WERI-Rb-1 (cell line): ENCODE results near the gene PHF14.

Experiments used
- DNase-seq: peaks from one replicate; pipeline ENCODE4 v3.0.0-alpha.2; 2020
- H3K27ac ChIP-seq: fragments of 250-450 bp; sonication (Bioruptor Pico); 2 replicates; pipeline ENCODE4 v1.5.1; 2020; ENCODE audit warnings: mild to moderate bottlenecking, moderate library complexity
- H3K27me3 ChIP-seq: fragments of 250-450 bp; sonication (Bioruptor Pico); 2 replicates; pipeline ENCODE4 v1.5.1; 2021; ENCODE audit warnings: mild to moderate bottlenecking, low read depth, moderate library complexity; ENCODE audit not compliant: insufficient read depth, severe bottlenecking
- H3K36me3 ChIP-seq: fragments of 250-450 bp; sonication (Bioruptor Pico); 2 replicates; pipeline ENCODE4 v1.5.1; 2020; ENCODE audit warnings: mild to moderate bottlenecking, moderate library complexity
- H3K4me3 ChIP-seq: 2 replicates; pipeline ENCODE4 v1.5.1; 2011; ENCODE audit warnings: low read depth, mild to moderate bottlenecking, control low read depth, low read length
- H3K9me3 ChIP-seq: fragments of 250-450 bp; sonication (Bioruptor Pico); 2 replicates; pipeline ENCODE4 v1.5.1; 2021; ENCODE audit warnings: mild to moderate bottlenecking, moderate library complexity; ENCODE audit not compliant: severe bottlenecking
- CTCF ChIP-seq: IDR thresholded peaks from 2 replicates; pipeline ENCODE4 v1.5.1; 2011; ENCODE audit warnings: low read depth, mild to moderate bottlenecking, control low read depth, inconsistent platforms, low read length

PHF14 gene

GRCh38 chr7:11161499-11161898 is 187.8 kb downstream of the PHF14 start:
- Histone ChIP-seq H3K4me3 (no peak overlapping the region), H3K9me3 (no peaks in the 10 kb centered on the region), H3K27me3 (no peaks in the 10 kb centered on the region), H3K27ac (no peak overlapping the region), H3K36me3 (no peaks in the 10 kb centered on the region)
- no peak for DNase-seq
- TF ChIP-seq CTCF = no peak

GRCh38 chr7:11163220-11163619 is 189.5 kb downstream of the PHF14 start:
- no peak for DNase-seq
- no peaks in the 10 kb centered on the region for H3K36me3 ChIP-seq
- no peak for TF ChIP-seq CTCF

GRCh38 chr7:11166051-11166450 is 192.4 kb downstream of the PHF14 start:
- Histone ChIP-seq H3K4me3 (no peak overlapping the region), H3K27ac (no peak overlapping the region), H3K27me3 (no peaks in the 10 kb centered on the region), H3K36me3 (no peaks in the 10 kb centered on the region), H3K9me3 (no peaks in the 10 kb centered on the region)
- no peak for TF ChIP-seq CTCF
- DNase-seq = no peak

More at GRCh38 chr7:11163220-11163619, 189.5 kb downstream of the PHF14 start:
- Histone ChIP-seq H3K4me3 (no peak overlapping the region), H3K27ac (no peak overlapping the region), H3K9me3 (no peaks in the 10 kb centered on the region), H3K27me3 (no peaks in the 10 kb centered on the region)

- Histone ChIP-seq H3K27ac (no peak overlapping the region), H3K9me3 (no peaks in the 10 kb centered on the region), H3K36me3 (no peaks in the 10 kb centered on the region), H3K27me3 (no peaks in the 10 kb centered on the region), H3K4me3 (no peak overlapping the region)
- TF ChIP-seq CTCF = no peak
- no peak for DNase-seq
Observed at GRCh38 chr7:11168650-11169170, 195.0 kb downstream of the PHF14 start.

GRCh38 chr7:11170175-11170574 is 196.5 kb downstream of the PHF14 start:
- Histone ChIP-seq H3K9me3 (no peaks in the 10 kb centered on the region), H3K27me3 (no peaks in the 10 kb centered on the region), H3K27ac (no peak overlapping the region), H3K4me3 (no peak overlapping the region), H3K36me3 (no peaks in the 10 kb centered on the region)
- DNase-seq = no peak
- no peak for TF ChIP-seq CTCF

GRCh38 chr7:11170863-11171568 is 197.3 kb downstream of the PHF14 start:
- no peak overlapping the region for H3K4me3 ChIP-seq
- no peak for DNase-seq
- TF ChIP-seq CTCF = no peak
- H3K27me3 ChIP-seq = no peaks in the 10 kb centered on the region
- peak overlapping the region; percentile 32 for H3K27ac ChIP-seq
- H3K9me3 ChIP-seq = no peaks in the 10 kb centered on the region
- H3K36me3 ChIP-seq = no peaks in the 10 kb centered on the region
